GM18526 (cell line): ENCODE data around the gene CASKIN2.

Source experiments
- POLR2A ChIP-seq: IDR thresholded peaks from 3 replicates; pipeline ENCODE4 v1.6.1; 2011; ENCODE audit not compliant: insufficient read length; ENCODE audit errors: extremely low read depth

Gene CASKIN2

GRCh38 chr17:75459246-75459589 is 56.1 kb downstream of the CASKIN2 start:
- no peak for TF ChIP-seq POLR2A

- TF ChIP-seq POLR2A = no peak
Measured at GRCh38 chr17:75457047-75457654, 58.2 kb downstream of the CASKIN2 start.

GRCh38 chr17:75456417-75457046 is 58.8 kb downstream of the CASKIN2 start, which contains the start of gene TMEM94:
TSS of gene TMEM94 (plus strand) at chr17:75456635. CDS start at chr17:75471906, 15,271 bp downstream.
- TF ChIP-seq POLR2A = peak; percentile 61

GRCh38 chr17:75456039-75456416 is 59.3 kb downstream of the CASKIN2 start:
- no peak for TF ChIP-seq POLR2A

GRCh38 chr17:75454193-75454592 is 61.1 kb downstream of the CASKIN2 start:
- TF ChIP-seq POLR2A = no peak

GRCh38 chr17:75450270-75450669 is 65.1 kb downstream of the CASKIN2 start:
- TF ChIP-seq POLR2A = no peak
